DOHH2 (cell line): Measurements from ENCODE around the gene DNAAF9.

ENCODE experiments used
- CTCF ChIP-seq: fragments of 200-600 bp; sonication (generic); IDR thresholded peaks from one replicate; pipeline ENCODE4 v1.5.1; 2014; ENCODE audit warnings: antibody characterized with exemption, mild to moderate bottlenecking, low read depth, low read length; ENCODE audit not compliant: poor library complexity, severe bottlenecking
- EZH2phosphoT487 ChIP-seq: fragments of 200-600 bp; sonication (generic); IDR thresholded peaks from 2 replicates; pipeline ENCODE4 v1.6.1; 2017; ENCODE audit warnings: borderline replicate concordance, mild to moderate bottlenecking, antibody characterized with exemption, low read length, moderate library complexity, mixed read lengths

DNA sequence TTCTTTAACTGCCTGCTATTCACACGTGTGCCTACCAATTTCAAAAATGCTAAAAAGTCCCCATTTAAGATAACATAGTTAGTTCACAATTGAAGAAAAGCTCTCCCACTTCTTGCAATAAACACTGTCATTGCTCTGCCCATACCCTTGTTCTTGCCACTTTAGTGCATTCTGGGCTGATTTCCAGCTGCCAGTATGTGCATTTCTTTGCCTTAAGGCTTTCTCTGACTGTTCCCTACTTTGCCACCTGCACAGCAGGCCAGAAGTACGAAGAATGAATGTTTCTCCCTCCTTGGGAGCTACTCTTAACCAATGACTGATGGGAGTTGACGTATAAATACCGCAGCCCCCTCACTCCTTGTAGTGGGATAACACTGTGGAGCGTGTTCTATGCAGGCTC, 47.4 kb upstream of the DNAAF9 start:
- no peak for TF ChIP-seq EZH2phosphoT487
- TF ChIP-seq CTCF = no peak
